ENCODE measurements around the gene SEMA3A.
A peak's percentile ranks its signal among the peaks of the same experiment; 100 is the strongest.
"Not testable (repeated sequence)": the region's sequence is repeated elsewhere in the genome, so short reads cannot be mapped to it uniquely, and the experiment has no call there.

The SEMA3A gene

DNA sequence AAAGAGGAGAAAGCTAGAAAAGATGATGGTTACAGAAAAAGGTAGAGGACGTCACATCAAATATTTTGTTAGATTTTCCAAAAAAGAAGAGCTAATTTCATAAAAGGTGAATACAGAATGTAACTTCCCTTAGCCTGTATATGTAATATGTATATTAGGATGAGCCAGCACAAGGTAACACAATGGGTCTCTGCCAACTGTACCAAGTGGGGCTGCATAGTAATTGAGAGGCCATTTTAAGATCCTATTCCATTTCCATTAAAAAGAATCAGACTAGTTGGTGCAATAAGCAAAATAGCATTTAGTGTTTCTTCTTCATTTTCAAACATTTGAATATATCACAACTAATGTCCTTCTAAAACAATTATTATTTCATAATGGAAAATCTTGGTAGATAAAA is 134.6 kb downstream of the SEMA3A start:
- DNase-seq (ENCODE audit: low spot score): no peak

DNA sequence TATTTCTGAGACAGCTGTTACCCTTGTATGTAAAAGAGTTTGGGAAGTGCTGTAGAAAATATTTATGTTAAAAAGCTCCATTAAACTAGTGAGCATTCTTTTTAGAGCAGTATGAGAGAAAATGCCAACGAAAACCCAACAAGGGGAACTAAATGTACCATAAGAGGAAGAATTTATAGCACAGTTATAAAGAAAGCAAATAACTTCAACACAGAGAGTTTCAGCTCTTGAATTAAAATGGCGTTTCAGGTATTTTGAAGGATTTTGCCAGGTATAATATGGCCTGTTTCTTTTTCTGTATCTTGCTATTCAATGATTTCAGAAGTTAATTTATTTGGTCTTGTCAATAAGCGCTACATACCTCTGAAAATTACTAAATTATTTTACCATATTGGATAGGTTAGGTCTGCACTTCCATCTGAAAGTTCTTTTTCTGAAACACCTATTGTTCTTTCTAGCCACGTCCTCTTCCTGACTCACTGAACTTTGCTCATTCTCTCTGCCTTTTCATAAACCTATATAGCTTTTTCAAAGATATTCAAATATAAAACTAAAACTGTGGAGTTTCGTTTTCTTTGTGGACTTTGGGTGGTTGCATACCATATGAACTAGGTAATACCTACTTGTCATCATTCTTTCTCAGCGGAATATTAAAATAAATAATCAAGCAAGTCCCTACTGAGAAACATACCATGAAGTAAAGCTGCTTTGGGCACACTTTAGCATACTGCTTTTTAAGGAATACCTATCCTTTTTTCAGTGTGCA is 136.1 kb downstream of the SEMA3A start:
- no peak for DNase-seq (ENCODE audit: low spot score)

DNA sequence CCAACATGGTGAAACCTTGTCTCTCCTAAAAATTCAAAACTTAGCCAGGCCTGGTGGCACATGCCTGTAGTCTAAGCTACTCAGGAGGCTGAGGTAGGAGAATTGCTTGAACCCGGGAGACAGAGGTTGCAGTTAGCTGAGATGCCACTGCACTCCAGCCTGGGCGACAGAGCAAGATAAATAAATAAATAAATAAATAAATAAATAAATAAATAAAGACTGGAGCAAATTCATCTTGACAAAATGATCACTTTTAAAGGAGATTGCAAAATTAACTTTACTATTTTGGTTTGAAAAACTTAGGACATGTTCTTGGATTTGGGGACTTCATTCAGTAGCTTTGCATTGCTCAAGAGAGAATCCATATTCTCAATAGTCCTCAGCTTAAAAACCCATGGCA is 137.0 kb downstream of the SEMA3A start:
- no peak for DNase-seq (ENCODE audit: low spot score)

DNA sequence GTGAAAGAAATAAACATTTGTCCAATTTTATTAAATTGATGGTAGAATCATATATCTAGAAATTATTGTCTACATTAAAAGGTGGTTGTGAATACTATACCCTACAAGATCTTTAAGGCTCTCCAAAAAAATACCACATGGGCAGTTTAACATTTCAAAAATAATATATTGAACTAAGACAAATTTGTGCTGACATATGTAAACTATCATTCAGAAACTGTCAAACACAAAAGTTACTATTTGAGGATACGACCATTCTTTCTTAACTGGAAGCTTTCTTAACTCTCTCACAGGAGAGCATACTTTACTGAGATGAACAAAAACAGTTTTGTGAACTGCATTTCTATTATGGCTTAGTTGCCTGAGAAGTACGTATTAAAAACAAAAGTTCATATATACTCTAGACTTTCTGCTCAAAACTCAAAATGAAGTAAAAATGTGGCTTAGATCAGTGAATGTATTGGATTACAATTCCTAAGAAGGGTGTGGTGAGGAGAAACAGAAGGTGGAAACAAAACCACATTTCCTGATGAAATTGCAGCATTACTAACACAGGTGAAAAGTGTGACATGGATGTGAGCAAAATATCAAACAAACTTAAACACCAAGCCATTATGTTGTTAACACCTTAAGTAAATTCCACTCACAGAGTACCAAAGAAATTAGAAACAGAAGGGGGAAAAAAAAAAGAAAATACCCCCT is 138.5 kb downstream of the SEMA3A start:
- DNase-seq (ENCODE audit: low spot score): no peak

DNA sequence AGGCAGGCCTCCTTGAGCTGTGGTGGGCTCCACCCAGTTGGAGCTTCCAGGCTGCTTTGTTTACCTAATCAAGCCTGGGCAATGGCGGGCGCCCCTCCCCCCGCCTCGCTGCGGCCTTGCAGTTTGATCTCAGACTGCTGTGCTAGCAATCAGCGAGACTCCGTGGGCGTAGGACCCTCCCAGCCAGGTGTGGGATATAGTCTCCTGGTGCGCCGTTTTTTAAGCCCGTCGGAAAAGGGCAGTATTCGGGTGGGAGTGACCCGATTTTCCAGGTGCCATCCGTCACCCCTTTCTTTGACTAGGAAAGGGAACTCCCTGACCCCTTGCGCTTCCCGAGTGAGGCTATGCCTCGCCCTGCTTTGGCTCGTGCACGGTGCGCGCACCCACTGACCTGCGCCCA is 139.4 kb downstream of the SEMA3A start:
- not testable (repeated sequence) for DNase-seq (ENCODE audit: low spot score)

DNA sequence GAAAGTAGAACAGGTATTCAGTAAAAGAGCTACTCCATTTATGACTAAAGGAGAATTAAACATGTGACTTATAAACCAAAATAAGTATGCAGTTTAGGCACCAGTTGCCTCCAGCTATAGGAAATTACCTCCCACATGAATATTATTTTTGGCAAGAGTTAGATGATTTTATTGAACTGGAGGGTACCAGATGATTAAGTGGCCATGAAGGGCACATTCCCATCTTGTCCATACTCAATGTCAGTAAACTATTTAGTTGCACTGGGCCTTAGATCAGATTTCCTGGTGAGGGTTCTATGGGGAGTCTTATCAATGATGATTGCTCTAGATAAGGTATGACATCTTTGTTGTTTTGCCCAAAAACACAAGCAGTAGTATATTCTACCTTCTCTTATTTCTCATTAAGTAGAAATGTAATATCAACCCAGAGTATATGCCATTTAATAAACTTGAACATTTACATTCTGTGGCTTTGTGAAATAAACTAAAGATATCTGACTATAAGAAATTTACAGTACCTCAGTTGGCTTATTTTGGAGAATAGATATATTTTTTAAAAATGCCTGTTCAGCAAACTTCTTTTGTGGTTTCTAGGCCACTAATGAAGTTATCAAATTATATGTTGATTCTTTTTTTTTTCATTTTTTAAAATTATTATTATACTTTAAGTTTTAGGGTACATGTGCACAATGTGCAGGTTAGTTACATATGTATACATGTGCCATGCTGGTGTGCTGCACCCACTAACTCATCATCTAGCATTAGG is 145.3 kb downstream of the SEMA3A start:
- DNase-seq (ENCODE audit: low spot score): no peak

DNA sequence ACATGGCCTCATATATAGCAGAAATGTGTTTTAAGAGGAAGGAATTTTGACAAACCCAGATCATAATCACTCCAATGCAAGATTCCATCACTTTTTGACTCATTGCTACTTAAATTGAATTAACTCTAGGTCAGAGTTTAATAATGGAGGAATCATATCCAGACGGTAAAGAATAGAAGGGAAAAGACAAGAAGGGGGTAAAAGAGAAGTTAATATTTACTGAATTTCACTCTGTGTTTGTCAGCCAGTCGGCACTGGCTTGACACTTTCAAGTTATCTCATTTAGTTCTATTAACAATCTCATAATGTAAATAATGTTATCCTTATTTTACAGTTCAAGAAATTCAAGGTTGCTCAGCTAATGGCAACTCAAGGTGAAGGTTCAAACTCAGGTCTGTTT is 147.5 kb downstream of the SEMA3A start:
- DNase-seq (ENCODE audit: low spot score): no peak

DNA sequence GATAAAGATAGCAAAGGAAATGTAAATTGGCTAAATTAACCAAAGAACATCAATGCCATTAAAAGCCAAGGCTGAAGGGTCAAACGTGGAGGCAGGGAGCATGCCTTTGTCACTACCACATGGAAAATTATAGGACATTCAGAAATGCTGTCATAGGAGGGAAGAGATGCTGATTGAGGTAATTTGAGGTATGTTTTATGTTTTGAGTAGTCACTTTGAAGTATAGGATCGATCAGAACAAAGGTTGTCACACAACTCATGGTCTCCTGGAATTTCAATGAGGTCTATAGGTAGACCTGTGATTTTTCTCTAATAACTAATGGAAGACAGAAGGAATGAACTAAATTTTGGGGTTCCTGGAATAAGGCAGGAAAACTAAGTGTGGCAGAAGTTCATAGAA is 149.8 kb downstream of the SEMA3A start:
- no peak for DNase-seq (ENCODE audit: low spot score)

DNA sequence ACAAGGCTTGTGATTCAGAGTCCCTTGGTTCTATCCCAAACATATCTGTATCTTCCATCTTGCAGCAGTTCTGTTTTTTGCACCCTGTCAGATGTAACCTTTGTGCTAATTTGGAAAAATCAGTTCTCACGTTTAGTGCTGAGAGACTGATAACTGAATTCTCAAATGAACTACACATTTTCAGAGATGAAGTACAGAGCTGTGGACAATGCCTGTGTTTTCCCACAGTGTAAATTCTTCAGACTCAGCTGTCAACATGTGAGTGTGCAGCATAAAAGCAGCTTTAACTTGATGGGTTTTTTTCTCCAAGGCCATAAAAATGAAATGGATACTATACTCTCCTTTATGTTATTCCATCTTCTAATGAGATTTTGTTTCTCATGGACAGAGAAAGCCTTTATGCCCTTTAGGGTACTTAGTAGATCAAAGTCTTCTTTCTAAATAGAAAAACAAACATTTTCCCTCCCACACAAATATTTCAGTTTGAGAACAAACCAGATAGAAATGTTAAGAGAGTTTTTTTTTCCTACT is 150.9 kb downstream of the SEMA3A start:
- DNase-seq (ENCODE audit: low spot score): no peak

DNA sequence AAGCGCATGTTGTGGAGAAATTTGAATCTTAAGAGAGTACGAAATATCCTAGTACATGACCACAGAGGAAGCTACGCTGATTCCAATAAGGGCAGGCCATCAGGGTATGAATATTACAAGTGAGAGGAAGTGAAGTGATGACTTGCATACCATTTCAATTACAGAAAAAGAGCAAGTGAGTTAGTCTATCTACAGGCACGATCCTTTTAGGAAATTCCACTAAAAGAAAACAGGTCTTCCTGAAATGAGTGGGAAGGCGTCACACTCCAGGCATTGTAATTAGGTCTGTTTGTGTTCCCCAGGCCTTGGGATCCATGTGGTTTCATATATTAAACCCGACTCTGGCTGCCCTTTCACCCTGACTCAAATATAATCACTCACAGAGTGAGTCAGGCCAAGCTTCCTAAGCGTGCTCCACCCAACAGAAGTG is 152.5 kb downstream of the SEMA3A start:
- DNase-seq (ENCODE audit: low spot score): peak; percentile 20

DNA sequence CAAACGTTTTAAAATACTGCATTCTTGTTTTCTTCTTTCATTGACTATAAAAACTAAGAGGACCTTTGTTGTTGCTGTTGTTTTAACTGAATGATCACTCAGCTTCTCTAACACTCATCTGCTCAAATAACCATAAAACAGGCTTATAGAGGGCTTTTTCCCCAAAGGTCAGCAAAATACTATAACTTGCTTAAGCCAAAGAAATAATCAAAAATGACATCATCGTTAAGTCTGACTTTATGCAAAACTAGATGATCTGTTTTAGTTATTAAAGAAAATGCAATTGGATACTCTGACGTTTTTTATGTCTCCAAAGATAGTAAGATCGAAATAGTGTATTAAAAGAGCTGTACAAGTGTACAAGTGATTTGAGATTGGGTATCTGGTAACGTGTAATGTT is 152.9 kb downstream of the SEMA3A start:
- no peak for DNase-seq (ENCODE audit: low spot score)

DNA sequence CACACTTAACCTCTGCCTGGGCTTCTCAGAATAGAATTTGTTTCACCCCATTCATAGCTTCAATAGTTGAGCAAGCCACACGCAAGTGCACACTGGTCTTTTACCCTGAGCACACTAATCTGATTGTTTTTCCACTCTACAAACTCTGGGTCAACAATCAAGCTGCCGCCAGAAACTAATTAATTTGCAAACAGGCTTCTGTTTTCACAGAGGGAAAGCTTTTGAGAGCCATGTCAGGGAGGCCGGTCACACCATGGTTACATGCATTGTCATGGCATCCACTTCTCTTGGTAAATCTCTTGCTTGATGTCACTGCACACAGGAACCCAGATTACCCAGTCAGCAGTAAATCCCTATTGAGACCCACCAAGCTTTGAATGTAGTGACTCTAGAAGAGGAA is 154.2 kb downstream of the SEMA3A start:
- DNase-seq (ENCODE audit: low spot score): no peak

DNA sequence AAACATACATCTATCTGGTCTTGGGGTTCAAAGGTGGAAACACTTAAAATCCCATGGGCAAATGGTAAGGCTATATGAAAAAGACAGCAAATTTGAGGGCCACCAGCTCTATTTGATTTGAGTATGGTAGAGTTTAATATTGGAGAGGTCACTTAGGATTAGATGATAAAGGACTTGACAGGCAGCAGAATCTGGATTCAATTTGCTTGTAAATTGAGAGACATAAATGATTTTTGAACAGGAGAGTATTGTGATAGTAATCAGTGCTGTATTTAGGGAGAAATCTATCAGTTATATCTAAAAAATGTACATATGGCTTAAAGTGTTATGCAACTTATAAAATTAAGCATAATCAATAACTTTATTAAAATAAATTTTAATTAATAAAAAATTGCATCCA is 155.2 kb downstream of the SEMA3A start:
- DNase-seq (ENCODE audit: low spot score): no peak

DNA sequence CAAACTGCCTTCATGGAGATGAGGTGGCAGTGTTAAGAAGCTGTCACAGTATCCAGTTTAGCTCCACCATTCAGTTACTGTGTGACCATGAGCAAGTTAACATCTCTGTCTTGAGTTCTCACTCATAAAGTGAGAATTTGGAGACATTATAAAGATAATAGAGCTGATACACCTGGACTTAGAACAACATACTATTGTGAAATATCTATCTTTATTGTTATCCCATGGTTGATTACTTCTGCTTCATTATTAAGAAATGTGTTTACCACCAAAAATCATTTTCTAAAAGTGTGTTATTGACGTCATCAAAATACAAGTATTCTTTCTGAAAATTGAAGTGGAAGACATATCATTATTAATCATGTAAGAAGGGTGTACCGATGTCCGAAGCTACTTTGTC is 166.9 kb downstream of the SEMA3A start:
- no peak for DNase-seq (ENCODE audit: low spot score)

DNA sequence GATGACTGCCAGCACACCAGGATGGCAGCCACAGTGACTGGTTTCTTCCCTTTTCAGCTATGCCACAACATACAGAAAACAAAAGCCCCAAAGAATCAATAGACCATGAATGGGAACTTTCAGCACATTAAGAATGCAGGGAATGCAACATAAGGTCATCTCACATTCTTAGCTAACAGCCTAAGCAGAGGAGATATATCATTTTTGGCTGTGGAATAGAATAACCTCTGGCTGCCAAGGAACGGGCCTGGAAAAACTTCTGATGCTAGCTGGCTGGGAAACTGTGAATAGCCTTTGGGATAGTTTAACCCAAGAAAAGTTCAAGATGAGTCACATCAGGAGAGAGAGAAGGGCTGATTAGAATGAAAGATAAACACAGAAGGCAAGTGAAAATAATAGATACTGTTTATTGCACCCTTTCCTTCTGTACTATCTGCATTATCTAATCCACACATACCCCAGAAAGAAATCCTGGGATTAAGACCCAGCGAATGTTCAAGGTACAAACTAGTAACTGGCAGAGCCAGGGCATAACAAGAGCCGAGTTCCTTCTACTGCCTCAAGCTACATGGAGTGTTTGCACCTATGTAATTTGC is 169.2 kb downstream of the SEMA3A start:
- DNase-seq (ENCODE audit: low spot score): peak; percentile 82

DNA sequence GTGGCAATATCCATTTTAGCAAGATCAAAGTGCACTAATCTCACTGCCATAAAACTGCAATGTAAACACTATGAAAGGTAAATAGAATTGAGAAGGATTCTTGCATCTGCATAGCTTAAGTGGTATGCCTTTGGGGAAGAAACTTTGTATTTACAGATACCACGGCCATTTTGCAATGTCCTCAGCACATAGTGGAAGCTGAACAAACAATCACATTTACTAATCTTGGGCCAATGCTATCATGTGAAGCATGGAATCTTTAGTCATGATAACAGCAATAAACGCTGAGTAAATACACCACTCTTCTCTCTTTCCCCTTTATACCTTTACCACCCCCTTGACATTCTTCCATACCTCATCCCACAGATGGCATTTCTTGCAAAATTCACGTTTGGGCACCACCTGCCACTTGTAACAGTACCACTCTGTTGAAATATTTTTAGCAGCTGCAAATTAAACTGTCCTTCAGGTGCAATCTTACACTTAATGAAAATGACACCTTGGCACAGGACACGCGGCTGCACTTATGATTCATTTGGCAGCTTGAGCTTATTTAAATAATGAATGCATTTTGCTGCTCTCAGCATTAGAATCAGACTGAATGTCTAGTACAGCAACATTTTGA is 171.8 kb downstream of the SEMA3A start:
- DNase-seq (ENCODE audit: low spot score): no peak

DNA sequence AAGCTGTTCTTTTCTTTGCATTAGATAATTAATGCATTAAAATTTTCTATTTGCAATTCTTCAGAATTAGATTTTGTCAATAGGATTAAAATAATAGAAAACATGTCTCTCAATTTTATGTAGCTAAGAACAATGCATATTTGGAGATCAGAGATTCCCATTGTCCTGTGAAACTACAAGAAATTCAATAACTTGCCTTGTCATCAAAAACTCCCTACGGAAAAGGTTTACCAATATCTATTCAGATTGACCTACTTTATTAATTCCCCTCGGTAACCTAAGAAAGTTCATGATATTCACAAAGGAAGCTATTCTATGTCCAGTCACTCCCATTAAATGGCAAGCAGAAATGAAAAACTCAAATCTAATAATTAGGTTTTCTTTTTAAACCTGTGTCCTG is 172.6 kb downstream of the SEMA3A start:
- no peak for DNase-seq (ENCODE audit: low spot score)

DNA sequence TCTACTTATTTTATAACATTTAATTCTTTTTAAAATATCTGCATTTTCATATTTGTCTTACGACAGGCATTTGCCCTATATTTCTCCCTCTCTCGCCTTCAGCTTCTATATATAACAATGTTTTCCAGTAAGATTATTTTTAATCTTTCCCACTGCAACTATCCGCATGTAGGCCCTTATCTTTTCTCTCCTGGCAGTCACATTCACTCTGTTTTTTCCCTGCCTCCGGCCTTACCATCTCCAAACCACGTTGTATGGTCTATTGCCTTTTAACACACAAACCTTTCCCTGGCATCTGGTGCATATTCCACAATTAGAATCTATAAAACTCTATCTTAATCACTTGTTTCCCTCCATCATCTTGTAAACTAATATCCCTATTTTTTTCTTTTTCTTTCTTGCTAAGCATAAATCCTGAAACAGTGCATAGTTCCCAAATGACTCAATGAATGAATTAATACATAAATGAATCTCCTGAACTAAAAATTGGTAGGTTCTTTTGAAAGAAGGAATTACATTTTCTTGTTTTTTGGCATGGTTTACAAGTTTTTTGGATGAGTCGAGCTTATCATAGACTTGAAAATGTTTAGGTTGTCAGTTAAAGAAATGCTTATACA is 173.2 kb downstream of the SEMA3A start:
- no peak for DNase-seq (ENCODE audit: low spot score)

DNA sequence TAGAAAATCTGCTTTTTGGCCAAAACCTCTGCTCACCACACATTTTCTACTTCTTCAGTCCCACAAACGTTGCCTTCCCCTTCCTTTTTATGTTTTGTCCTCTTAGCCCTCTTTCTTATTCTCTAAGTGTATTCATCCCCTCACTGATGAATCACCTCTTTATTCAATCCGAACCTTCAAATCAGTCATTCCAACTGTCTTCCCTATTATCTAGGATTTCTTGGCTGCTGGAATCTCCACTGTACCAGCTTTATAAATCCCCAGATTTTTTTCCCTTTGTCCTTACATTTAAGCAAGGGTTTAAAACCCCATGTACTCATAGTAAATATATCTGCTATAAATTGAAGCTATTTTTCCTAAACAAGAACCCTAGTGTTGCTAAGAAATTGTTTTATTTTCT is 176.9 kb downstream of the SEMA3A start:
- DNase-seq (ENCODE audit: low spot score): no peak

DNA sequence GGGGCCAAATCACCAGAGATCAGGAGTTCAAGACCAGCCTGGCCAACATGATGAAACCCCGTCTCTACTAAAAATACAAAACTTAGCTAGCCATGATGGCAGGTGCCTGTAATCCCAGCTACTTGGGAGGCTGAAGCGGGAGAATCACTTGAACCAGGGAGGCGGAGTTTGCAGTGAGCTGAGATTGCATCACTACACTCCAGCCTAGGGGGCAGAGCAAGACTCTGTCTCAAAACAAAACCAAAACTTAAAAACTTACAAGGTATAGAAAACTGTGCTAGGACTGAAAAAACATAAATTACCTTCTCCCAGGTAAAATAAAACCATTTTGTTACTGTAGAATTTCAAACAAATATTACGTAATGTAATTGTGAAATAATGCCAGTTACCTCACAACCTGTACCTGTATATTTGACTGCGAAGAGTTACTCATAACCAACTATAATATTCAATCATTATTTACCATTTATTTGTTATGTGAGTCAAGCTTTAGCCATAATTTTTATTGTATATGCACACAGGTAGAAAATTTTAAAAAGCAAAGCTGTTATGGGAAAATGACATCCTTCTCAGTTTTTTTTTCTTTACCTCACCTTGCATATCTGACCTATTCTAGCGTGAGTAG is 180.9 kb downstream of the SEMA3A start:
- no peak for DNase-seq (ENCODE audit: low spot score)

DNA sequence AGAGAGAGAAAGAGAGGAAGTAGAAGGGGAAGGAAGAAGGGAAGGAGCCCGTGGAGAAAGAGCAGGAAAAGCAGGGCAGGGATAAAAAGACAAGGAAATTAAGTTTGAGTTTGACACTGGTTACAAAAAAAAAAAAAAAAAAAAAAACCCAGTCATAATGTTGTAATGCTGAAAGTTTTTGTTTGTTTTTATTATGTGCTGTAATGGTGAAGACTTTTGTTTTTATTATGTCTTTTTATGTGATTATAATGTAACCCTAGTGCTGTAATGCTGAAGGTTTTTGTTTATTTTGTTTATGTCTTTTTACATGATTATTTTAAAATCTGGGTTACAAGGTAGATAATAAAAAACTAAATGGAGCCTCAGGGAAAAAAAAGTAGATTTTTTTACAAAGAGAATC is 184.8 kb downstream of the SEMA3A start:
- no peak for DNase-seq (ENCODE audit: low spot score)

All from AG08395 (cell line).